Stimulated activated CD8-positive, alpha-beta memory T cell treated with anti-CD3 and anti-CD28 coated beads, Interleukin-12 subunit alpha, Interleukin-12 subunit beta, amount 100 ng/mL, for 4 hours (primary cell): ENCODE measurements around the gene MIP.
"Not testable (repeated sequence)": the region's sequence is repeated elsewhere in the genome, so short reads cannot be mapped to it uniquely, and the experiment has no call there.

Experiments
- DNase-seq: peaks from one replicate; pipeline ENCODE4 v3.0.0-alpha.2; 2020; ENCODE audit warnings: low read depth

The MIP gene

GRCh38 chr12:56410768-56411167 is 43.7 kb downstream of the MIP start:
- DNase-seq: no peak

- no peak for DNase-seq
These were observed 45.5 kb downstream of the MIP start for GRCh38 chr12:56408799-56409417.

- DNase-seq: not testable (repeated sequence)
These were observed 50.2 kb downstream of the MIP start for GRCh38 chr12:56404227-56404626.

GRCh38 chr12:56401612-56402011 is 52.8 kb downstream of the MIP start:
- DNase-seq: not testable (repeated sequence)

- not testable (repeated sequence) for DNase-seq
These were observed 53.3 kb downstream of the MIP start for GRCh38 chr12:56401125-56401524.
